ENCODE data around the gene CD63. TPM values are rescaled to one million over a fixed set of nuclear protein-coding genes. Genes with fewer than 3 reads are reported as not detected.

The CD63 gene
- total RNA-seq, 4 donors from 2014 or later: 727 to 1,052 (median 875) TPM

GRCh38 chr12:55706568-55707218 lies 22.1 kb downstream of the CD63 start:
- TF ChIP-seq, protein P1, sequence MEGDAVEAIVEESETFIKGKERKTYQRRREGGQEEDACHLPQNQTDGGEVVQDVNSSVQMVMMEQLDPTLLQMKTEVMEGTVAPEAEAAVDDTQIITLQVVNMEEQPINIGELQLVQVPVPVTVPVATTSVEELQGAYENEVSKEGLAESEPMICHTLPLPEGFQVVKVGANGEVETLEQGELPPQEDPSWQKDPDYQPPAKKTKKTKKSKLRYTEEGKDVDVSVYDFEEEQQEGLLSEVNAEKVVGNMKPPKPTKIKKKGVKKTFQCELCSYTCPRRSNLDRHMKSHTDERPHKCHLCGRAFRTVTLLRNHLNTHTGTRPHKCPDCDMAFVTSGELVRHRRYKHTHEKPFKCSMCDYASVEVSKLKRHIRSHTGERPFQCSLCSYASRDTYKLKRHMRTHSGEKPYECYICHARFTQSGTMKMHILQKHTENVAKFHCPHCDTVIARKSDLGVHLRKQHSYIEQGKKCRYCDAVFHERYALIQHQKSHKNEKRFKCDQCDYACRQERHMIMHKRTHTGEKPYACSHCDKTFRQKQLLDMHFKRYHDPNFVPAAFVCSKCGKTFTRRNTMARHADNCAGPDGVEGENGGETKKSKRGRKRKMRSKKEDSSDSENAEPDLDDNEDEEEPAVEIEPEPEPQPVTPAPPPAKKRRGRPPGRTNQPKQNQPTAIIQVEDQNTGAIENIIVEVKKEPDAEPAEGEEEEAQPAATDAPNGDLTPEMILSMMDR (IDR thresholded peaks at IDR 0.05; ENCODE audit: low read depth): no peak

- TF ChIP-seq, protein P1 (IDR thresholded peaks at IDR 0.05; ENCODE audit: low read depth): no peak
Measured at GRCh38 chr12:55705782-55706402, 22.9 kb downstream of the CD63 start.

DNA sequence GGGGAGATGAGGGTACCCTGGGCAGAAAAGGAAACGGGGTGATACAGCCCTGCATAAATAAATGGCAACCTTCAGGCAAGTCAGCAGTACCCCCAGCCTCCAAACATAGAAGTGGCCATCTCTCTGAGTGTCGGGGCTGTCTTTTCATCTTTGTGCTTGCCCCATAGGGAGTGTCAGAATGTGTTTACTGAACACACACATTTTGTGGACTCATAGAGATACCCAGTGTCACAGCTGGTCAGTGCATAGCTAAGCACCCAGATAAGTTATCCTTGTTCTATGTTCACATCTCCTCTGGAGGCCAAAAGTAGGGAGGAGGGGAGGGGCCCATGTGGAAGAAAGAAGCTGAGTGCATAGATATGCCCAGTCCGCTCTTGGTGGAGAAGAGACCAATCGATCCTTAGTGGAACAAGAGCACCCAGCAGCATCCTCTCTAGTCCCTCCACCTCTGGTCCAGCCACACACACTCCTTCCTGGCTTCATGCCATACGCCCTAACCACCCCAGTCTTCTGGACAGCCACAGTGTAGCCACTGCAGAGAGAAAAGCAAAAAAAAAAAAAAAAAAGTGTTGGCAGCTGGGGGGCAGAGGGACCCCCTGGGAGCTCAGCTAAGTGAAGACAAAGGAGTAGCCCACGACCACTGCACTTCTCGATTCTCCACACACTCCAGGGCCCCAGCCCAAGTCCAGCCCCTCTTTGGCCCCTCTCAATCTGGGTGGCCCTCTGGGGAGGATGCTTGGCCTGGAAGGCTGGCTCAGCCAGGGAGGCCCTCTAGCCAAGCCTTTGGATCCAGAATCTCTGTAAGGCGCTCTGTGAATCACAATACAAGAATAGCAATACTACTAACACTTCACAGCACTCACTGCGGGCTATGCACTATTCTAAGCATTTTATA lies 23.7 kb downstream of the CD63 start:
- TF ChIP-seq, protein P1 (IDR thresholded peaks at IDR 0.05; ENCODE audit: low read depth): no peak

- TF ChIP-seq, protein P1 (IDR thresholded peaks at IDR 0.05; ENCODE audit: low read depth): no peak
Measured at GRCh38 chr12:55703901-55704761, 24.7 kb downstream of the CD63 start.

DNA sequence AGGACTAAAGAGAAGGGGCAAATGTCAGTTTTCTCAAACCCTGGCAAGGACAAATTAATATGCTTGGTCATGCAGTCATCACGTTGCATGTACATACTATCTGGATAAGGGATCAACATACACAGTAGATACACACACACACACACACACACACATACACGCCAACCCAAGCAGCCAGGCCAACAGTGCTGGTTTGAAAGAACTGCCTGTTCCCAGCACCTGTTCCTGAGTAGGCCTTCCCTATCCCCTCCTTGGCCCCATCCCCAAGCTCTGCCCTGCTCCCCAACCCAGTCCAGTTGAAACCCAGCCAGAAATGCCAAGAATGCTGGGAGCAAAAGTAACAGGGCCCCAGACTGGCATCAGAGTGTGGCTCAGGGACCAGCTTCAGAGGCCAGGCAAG lies 25.5 kb downstream of the CD63 start:
- TF ChIP-seq, protein P1 (IDR thresholded peaks at IDR 0.05; ENCODE audit: low read depth): no peak

DNA sequence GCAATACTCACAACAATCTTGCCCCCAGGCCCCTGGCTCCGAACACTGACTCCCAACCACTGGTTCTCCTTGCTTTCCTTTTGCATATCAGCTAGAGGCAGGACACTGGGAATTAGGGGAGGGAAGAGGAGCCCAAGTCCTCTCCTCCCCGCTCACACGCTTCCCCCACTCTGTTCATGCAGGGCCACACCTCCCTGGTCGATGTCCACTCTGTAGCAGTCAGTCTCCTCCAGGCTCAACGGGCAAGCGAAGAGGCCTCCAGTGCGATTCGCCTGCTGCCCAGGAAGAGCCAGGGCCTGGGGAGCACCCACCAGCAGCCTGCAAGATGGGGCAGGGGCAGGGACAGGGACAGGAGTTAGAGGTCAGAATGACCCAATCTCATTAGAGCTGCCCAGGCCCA lies 25.9 kb downstream of the CD63 start:
- TF ChIP-seq, protein P1 (IDR thresholded peaks at IDR 0.05; ENCODE audit: low read depth): no peak

All from subcutaneous adipose tissue (tissue), 4 donors.